Measurements from ENCODE around the gene LRPAP1.

- TF ChIP-seq CTCF (IDR thresholded peaks at IDR 0.05) (no peak), POLR2A (IDR thresholded peaks at IDR 0.05) (no peak)
Observed at GRCh38 chr4:3476341-3476747, 55.9 kb downstream of the LRPAP1 start.

Data from uterus (tissue), 2 donors.